Subcutaneous adipose tissue (tissue), 4 donors: ENCODE measurements around the gene MPP1. TPM values are rescaled to one million over a fixed set of nuclear protein-coding genes. Genes with fewer than 3 reads are reported as not detected.

ENCODE experiments used
- total RNA-seq, 4 donors: library from RNA; depleted of rRNA; stranded (reverse); fragments of >200 nt; gene quantifications; one replicate each; pipeline ENCODE4 v1.1.0, GENCODE V29; 2016
- TF ChIP-seq, protein P1 (sequence below): fragments of 450-650 bp; IDR thresholded peaks from one replicate; pipeline ENCODE4 v1.5.1; 2016; ENCODE audit warnings: low read depth, mild to moderate bottlenecking, control low read depth, antibody characterized with exemption, moderate library complexity

The MPP1 gene
- total RNA-seq, 4 donors from 2014 or later, result 40.9 to 106 (median 55.3) TPM

DNA sequence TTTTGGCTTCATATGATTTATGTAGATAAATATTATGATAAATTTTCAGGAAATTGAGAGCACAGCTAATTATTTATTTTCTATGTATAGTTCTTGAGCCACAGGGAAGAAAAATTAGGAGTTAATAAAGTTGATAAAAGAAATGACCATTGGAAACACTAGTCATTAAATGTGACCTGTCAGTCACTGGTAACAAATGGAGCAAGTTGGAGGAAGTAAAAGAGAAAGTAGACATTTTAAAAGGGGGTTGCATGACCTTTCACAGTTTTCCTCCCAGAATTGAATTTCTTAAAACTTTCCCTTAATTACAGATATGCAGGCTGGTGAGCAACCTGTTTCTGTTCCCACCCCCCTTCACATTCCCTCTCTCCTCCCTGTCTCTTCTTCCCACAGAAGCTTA is 23.8 kb upstream of the MPP1 start:
- TF ChIP-seq, protein P1, sequence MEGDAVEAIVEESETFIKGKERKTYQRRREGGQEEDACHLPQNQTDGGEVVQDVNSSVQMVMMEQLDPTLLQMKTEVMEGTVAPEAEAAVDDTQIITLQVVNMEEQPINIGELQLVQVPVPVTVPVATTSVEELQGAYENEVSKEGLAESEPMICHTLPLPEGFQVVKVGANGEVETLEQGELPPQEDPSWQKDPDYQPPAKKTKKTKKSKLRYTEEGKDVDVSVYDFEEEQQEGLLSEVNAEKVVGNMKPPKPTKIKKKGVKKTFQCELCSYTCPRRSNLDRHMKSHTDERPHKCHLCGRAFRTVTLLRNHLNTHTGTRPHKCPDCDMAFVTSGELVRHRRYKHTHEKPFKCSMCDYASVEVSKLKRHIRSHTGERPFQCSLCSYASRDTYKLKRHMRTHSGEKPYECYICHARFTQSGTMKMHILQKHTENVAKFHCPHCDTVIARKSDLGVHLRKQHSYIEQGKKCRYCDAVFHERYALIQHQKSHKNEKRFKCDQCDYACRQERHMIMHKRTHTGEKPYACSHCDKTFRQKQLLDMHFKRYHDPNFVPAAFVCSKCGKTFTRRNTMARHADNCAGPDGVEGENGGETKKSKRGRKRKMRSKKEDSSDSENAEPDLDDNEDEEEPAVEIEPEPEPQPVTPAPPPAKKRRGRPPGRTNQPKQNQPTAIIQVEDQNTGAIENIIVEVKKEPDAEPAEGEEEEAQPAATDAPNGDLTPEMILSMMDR, result no peak

DNA sequence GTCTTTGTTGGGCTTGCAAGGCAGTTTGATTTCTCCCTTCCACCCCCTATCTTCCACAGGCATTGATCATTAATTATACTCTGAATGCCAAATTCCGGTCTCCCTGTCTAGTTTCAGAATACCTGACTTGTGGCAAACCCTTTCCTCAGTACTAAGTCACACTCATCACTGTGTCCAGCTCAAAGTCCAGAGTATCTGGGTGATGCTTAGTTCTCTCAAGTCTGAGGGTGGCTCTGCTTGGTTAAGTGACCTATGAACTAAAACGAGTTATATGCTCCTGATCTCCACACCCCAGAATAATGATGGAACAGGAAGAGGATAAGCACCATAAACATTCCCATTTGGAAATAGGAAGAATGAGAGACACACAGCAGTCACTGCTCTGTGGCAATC is 22.7 kb upstream of the MPP1 start:
- TF ChIP-seq, protein P1, result no peak

GRCh38 chrX:154827194-154828015 is 22.1 kb upstream of the MPP1 start:
- TF ChIP-seq, protein P1, result no peak

- TF ChIP-seq, protein P1, result no peak
These were observed 19.4 kb upstream of the MPP1 start for GRCh38 chrX:154824638-154825037.

GRCh38 chrX:154822029-154822428 is 16.7 kb upstream of the MPP1 start:
- TF ChIP-seq, protein P1, result no peak

GRCh38 chrX:154821523-154821922 is 16.2 kb upstream of the MPP1 start:
- TF ChIP-seq, protein P1, result no peak

DNA sequence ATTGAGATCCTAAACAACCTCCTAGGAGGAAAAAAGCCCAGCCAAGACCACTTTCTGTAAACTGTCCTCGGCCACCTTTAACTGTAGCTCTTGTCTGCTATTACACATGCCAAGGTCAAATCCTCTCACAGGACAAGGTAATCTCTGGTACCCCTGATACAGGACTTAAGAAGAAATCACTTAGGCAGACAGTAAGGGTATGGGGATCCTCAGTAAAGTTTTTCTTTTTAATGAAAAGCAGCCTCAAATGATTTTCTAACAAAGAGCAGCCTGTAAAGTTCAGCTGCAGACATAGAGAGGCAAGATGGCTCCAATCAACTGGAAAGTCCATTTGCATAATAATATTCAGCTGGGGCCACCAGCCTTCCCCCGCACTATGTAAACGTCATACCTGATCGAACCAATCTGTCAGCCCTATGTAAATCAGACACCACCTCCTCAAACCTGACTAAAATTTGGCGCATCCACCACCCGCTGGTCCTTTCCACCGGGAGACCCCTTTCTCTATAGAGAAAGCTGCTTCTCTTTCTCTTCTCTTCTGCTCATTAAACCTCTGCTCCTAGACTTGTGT is 14.6 kb upstream of the MPP1 start:
- TF ChIP-seq, protein P1, result no peak
